GM19035 (cell line): ENCODE results near the gene IRS2.

Experiments
- ATAC-seq: cut with Tn5 transposase; IDR thresholded peaks from one replicate; pipeline ENCODE4 v1.9.1; 2021; ENCODE audit not compliant: unreplicated experiment

The IRS2 gene

GRCh38 chr13:109782066-109782822 lies 4.1 kb downstream of the IRS2 start:
- no peak for ATAC-seq

GRCh38 chr13:109781384-109782065 lies 4.9 kb downstream of the IRS2 start:
- ATAC-seq = no peak

DNA sequence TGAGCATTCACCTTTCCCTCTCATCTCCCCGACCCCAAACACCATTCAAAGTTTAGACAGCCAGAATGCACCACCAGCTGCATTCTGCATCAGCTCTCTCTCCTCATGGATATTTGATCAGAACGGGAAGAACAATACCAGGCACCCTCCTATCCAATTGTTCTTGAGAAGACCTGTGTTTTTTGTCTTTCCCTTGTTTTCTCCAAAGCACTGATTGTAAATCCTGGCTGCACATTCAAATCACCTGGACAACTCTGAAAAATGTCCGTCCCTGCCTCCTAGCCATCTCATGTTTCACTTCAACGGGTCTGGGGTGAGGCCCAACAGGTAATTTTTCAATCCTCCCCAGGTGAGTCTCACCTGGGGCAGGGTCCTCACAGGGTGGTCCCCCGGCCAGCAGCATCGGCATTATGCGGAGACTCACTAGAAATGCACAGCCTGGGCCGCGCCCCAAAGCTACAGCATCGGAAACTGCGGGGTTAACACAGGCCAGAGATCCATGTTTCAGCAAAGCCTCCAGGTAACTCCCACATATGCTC lies 5.5 kb downstream of the IRS2 start:
- no peak for ATAC-seq

DNA sequence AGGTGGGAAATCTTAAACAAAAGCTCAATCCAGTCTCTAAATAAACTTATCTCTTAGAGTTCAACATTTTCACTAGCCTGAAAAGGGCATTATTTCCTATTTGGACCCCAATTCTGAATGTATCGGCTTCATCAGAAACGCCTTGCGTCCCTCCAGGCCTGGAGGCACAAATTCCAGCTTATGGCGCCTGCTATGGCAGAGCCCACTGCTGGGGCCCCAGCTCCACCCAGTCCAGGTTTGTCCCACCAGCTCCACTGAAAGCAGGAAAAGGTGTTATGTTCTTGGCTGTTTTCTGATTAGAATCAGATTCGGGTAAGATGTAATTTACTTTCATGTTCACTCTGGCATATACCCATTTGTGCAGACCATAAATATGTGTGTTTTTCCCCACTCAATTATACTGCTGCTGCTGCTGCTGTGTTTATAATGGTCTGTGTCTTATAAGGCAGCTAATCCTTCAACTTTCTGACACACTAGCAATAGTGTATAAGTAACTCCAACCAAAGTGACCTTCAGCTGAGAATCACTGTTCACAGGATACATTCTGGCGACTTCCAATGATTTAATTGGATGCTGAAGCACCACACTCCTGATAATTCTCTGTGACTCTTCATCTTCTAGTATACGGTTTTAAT lies 6.4 kb downstream of the IRS2 start:
- no peak for ATAC-seq

DNA sequence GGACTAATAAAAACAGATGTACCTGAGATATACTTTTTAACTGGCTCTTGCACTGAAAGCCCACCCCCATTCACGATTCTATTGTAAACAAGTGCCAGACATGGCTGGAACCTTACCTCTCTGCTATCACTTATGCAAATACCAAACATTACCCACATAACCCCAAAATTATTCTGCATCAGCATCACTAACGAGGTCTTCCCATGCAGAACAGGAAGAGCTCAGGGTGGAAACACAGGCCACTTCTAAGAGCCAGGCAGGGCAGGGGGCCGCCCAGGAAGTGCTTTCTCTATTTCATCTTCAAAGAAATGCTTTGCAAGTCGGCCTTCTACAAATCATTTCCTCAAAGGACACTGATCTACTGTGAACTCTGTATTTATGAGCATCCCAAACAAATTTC lies 7.3 kb downstream of the IRS2 start:
- no peak for ATAC-seq

DNA sequence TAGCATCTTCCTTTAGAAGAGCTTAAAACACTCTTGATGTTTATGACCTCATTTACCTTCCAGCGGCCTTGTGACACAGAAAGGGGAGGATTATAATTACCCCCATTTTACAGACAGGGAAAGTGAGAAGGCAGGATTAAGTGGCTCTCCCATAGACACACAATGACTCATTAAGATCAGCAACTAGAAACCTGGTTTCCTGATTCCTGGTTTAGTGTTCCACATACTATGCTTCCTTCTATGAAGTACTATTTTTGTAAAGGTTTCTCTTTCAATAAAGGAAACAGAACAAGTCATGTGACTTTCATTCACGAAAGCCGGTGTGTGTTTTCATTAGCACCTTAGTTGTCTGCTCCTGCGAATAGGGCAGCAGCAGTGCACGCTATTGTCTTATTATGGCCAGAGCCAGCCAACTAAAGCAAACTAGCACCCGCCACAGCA lies 8.3 kb downstream of the IRS2 start:
- ATAC-seq = no peak

GRCh38 chr13:109776575-109776974 lies 9.8 kb downstream of the IRS2 start:
- ATAC-seq = no peak

DNA sequence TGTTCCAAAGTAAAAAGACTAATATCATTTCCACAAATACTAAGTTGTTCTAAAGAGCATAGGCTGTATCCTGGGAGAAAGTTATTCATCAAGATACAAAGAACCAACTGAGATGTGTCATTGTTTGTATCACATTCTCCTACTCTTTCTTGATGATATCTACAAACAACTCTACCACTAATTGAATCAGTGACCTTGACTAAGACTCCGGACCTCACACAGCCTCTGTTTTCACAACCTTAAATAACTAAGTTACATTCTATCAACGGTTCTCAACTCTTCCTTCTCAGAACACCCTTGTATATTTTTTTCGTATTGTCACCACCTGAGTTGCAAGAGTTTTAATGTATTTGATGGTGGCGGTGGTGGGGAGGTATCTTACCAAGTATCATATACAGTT lies 12.6 kb downstream of the IRS2 start:
- no peak for ATAC-seq

GRCh38 chr13:109773276-109773675 lies 13.1 kb downstream of the IRS2 start:
- ATAC-seq = no peak

GRCh38 chr13:109771926-109772325 lies 14.5 kb downstream of the IRS2 start:
- no peak for ATAC-seq

DNA sequence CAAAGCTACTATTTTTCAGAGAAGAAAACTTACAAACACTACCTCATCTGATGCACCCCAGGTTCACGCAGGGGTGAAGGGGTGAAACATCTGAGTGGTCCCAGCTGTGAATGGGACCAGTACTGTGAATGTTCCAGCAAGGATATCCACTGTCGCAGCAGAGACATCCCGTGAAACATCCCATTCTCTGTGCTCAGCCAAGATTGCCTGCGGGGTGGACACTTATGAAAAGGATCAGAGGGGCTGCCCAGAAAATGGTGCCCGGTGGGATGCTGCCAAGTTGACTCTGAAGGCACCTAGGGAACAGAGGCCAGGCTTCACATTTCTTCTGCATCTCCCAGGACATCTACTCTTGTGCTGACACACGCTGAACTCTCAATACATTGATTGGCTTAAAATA lies 15.9 kb downstream of the IRS2 start:
- no peak for ATAC-seq

GRCh38 chr13:109769921-109770320 lies 16.5 kb downstream of the IRS2 start:
- ATAC-seq = no peak

DNA sequence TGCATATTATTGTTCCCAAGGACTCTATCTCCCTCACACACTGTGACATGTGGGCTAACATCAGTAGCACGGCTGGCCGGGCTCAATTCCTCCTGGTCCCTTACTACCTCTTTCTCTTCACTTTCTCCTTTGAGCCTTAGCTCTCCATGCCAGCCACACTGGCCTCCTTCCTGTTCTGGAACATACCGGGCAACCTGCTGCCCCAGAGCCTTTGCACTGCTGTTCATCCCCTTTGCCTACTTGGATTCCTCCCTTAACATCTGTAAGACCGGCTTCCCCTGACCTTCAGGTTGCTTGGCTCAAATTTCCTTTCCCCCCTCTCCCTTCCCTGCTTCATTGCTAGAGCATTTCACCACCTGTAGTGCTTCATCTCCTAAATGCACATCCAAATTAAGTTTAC lies 17.1 kb downstream of the IRS2 start:
- no peak for ATAC-seq

- ATAC-seq = no peak
Observed at GRCh38 chr13:109768616-109769015, 17.8 kb downstream of the IRS2 start.

DNA sequence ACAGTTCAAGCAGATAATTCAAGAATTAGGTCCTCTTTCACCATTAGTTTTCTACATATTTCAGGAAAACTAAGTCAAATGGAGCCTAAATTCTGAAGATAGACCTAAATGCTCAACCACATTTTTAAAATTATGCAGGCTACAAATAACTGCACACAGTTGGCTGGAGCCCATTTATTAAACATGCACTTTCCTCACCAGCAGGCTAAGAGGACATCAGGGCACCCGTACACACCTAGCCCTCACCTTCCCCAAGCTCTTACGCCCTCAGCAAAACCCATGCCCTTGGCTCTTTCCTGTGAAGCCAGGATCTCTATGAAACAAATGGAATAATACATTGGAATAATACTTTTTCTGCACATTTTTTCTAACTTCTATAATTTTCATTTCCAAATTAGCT lies 18.2 kb downstream of the IRS2 start:
- no peak for ATAC-seq

GRCh38 chr13:109767023-109767422 lies 19.4 kb downstream of the IRS2 start:
- no peak for ATAC-seq

GRCh38 chr13:109764470-109765291 lies 21.7 kb downstream of the IRS2 start:
- no peak for ATAC-seq

DNA sequence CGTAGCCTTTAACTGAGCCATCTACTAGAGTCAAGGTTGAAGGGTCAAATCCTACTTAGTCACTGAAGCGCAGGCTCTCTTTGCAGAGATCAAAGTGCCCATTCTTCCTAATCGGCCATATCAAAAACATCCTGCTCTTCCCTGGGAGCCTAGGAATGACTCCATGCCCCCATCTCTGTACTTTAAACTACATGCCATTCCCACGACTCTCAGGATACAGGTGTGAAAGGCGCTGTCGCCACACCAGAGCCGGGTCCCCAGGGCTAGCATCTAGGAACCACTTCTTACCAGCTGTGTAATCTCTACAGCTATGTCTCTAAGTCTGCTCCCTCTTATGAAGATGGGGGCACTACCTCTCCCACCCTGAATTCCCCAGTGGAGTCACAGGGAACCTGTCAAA lies 22.3 kb downstream of the IRS2 start:
- ATAC-seq = no peak

DNA sequence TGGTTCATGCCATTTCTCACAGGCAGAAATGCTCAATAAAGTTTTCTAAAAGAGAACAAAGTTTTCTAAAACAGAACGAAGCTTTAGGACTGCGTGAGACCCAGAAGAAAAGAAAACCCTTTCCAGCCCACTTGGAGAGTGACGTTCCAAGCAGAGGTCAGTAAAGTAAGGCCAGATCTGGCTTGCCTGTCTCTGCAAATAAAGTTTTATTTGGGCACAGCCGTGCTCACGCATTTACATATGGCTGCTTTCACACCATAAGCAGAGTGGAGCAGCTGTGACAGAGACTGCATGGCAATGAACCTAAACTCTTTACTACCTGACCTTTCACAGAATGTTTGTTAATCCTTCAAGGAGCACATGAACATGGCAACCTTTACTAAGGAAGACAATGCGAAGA lies 23.6 kb downstream of the IRS2 start:
- no peak for ATAC-seq

DNA sequence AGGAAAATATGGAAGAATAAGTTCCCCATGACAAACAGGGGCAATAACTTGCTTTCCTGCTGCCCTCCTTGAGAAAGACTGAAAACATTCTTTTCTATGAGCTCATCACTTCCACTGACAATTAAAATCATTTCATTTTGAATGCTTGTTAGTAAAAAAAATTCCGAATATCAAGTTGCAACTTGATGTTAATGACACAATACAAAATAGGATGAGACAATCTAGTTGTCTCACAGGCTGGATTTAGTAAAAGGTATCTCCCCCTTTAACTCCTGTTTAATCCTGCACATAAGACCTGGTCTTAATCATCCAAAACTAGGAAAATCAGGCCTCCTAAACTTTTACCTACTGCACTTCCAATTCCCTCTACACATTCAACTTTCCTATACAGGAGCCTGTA lies 24.7 kb downstream of the IRS2 start:
- ATAC-seq = no peak

- no peak for ATAC-seq
Observed at GRCh38 chr13:109760951-109761350, 25.4 kb downstream of the IRS2 start.
